Measurements from ENCODE around the gene TMEM163. TPM values are rescaled to one million over a fixed set of nuclear protein-coding genes. Genes with fewer than 3 reads are reported as not detected.

Gene TMEM163
- total RNA-seq, 1 experiment from 2014 or later: 4.1 TPM

DNA sequence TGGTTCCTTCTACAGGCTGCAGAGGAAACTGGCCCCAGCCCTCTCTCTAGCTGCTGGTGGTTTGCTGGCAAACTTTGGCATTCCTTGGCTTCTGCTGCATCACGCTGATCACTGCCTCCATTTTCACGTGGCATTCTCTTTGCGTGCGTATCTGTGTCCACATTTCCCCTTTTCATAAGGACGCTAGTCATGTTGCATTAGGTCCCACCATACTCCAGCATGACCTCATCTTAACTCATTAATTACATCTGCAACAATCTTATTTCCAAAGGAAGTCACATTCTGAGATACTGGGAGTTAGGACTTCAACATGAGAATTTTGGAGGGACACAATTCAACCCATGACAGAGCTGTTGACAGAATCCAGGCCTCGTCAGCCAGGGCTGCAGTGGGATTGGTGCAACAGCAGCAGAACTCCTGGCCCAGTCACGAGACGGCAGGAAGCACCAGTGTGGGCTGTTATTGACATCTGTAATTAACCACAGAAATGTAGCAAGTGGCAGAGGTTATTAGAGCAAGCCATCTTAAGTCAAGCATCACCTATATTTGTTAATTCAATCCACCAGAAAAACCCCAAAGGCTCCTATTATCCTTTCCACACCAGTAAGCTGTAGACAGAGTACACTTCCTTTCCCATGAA lies 132.4 kb downstream of the TMEM163 start:
- Histone ChIP-seq H3K4me3 (ENCODE audit: low read depth, low read length) (no peak overlapping the region), H3K27me3 (replicated peaks; ENCODE audit: control insufficient read depth, insufficient read depth, low read length) (no peaks in the 10 kb centered on the region), H3K9me3 (peaks cover 8% of the 10 kb centered on the region; the same call in 1 of the 2 replicates), H3K4me1 (no peaks in the 10 kb centered on the region; the same call in 1 of the 2 replicates), H3K36me3 (ENCODE audit: control insufficient read depth, insufficient read depth, low read length) (no peaks in the 10 kb centered on the region)
- no TSS peak for BruUV-seq (replicated peaks)
- no peak for TF ChIP-seq CTCF (IDR thresholded peaks at IDR 0.05; ENCODE audit: insufficient read depth in 1 of 2, low read depth in 1 of 2, low read length in 1 of 2, severe bottlenecking in 1 of 2, unreplicated experiment in 1 of 2)
- H3K4me1 Mint-ChIP-seq (ENCODE audit: low read depth, unreplicated experiment): peaks cover 9% of the 10 kb centered on the region
- ChIA-PET CTCF (no interaction called here), POLR2A (no interaction called here)
- DNase-seq: no peak
- no peak overlapping the region for H3K4me3 Mint-ChIP-seq (ENCODE audit: unreplicated experiment)
- H3K36me3 Mint-ChIP-seq (ENCODE audit: insufficient read depth, unreplicated experiment): no peaks in the 10 kb centered on the region
- intact Hi-C loops (cut with micrococcal nuclease; ENCODE audit: unreplicated experiment): no loop called here
- no peaks in the 10 kb centered on the region for H3K27me3 Mint-ChIP-seq (ENCODE audit: insufficient read depth, unreplicated experiment)
- H3K9me3 Mint-ChIP-seq (ENCODE audit: unreplicated experiment): peaks cover 35% of the 10 kb centered on the region
- no peak overlapping the region for H3K27ac Mint-ChIP-seq (ENCODE audit: unreplicated experiment)

- Histone ChIP-seq H3K9me3 (no peaks in the 10 kb centered on the region), H3K4me1 (no peaks in the 10 kb centered on the region; the same call in 1 of the 2 replicates), H3K4me3 (ENCODE audit: low read depth, low read length) (no peak overlapping the region), H3K36me3 (ENCODE audit: control insufficient read depth, insufficient read depth, low read length) (no peaks in the 10 kb centered on the region), H3K27me3 (replicated peaks; ENCODE audit: control insufficient read depth, insufficient read depth, low read length) (no peaks in the 10 kb centered on the region)
- intact Hi-C loops (cut with micrococcal nuclease; ENCODE audit: unreplicated experiment): no loop called here
- BruUV-seq (replicated peaks): no TSS peak
- Mint-ChIP-seq H3K36me3 (ENCODE audit: insufficient read depth, unreplicated experiment) (no peaks in the 10 kb centered on the region), H3K4me3 (ENCODE audit: unreplicated experiment) (no peak overlapping the region), H3K9me3 (ENCODE audit: unreplicated experiment) (peaks cover 15% of the 10 kb centered on the region), H3K4me1 (ENCODE audit: low read depth, unreplicated experiment) (peaks cover 9% of the 10 kb centered on the region), H3K27ac (ENCODE audit: unreplicated experiment) (no peak overlapping the region), H3K27me3 (ENCODE audit: insufficient read depth, unreplicated experiment) (no peaks in the 10 kb centered on the region)
- CTCF ChIA-PET: no interaction called here
- TF ChIP-seq CTCF (IDR thresholded peaks at IDR 0.05; ENCODE audit: insufficient read depth in 1 of 2, low read depth in 1 of 2, low read length in 1 of 2, severe bottlenecking in 1 of 2, unreplicated experiment in 1 of 2): no peak
- DNase-seq: no peak
- POLR2A ChIA-PET: no interaction called here
Observed at GRCh38 chr2:134583997-134584520, 134.7 kb downstream of the TMEM163 start.

GRCh38 chr2:134583462-134583861 lies 135.3 kb downstream of the TMEM163 start:
- no peaks in the 10 kb centered on the region for H3K9me3 ChIP-seq
- H3K4me3 ChIP-seq (ENCODE audit: low read depth, low read length): no peak overlapping the region
- no peak for TF ChIP-seq CTCF (IDR thresholded peaks at IDR 0.05; ENCODE audit: insufficient read depth in 1 of 2, low read depth in 1 of 2, low read length in 1 of 2, severe bottlenecking in 1 of 2, unreplicated experiment in 1 of 2)
- no peaks in the 10 kb centered on the region for H3K36me3 ChIP-seq (ENCODE audit: control insufficient read depth, insufficient read depth, low read length)
- H3K27me3 ChIP-seq (replicated peaks; ENCODE audit: control insufficient read depth, insufficient read depth, low read length): no peaks in the 10 kb centered on the region
- intact Hi-C loops (cut with micrococcal nuclease; ENCODE audit: unreplicated experiment): no loop called here
- ChIA-PET CTCF (no interaction called here), POLR2A (no interaction called here)
- no TSS peak for BruUV-seq (replicated peaks)
- Mint-ChIP-seq H3K36me3 (ENCODE audit: insufficient read depth, unreplicated experiment) (no peaks in the 10 kb centered on the region), H3K4me3 (ENCODE audit: unreplicated experiment) (no peak overlapping the region), H3K9me3 (ENCODE audit: unreplicated experiment) (peaks cover 9% of the 10 kb centered on the region), H3K4me1 (ENCODE audit: low read depth, unreplicated experiment) (peaks cover 3% of the 10 kb centered on the region), H3K27ac (ENCODE audit: unreplicated experiment) (no peak overlapping the region), H3K27me3 (ENCODE audit: insufficient read depth, unreplicated experiment) (no peaks in the 10 kb centered on the region)
- no peak for DNase-seq
- H3K4me1 ChIP-seq: no peaks in the 10 kb centered on the region; the same call in 1 of the 2 replicates

All from Caco-2 (cell line).